ENCODE measurements around the gene NRDE2.

GRCh38 chr14:90319634-90320541 is 11.9 kb downstream of the NRDE2 start:
- no peak for TF ChIP-seq POLR2AphosphoS5 (IDR thresholded peaks at IDR 0.05; ENCODE audit: low read depth, low read length)
- TF ChIP-seq POLR2A (IDR thresholded peaks at IDR 0.05; ENCODE audit: low read depth, low read length): no peak
